Stimulated activated CD8-positive, alpha-beta memory T cell treated with anti-CD3 and anti-CD28 coated beads, Interleukin-12 subunit alpha, Interleukin-12 subunit beta, amount 100 ng/mL, for 1 hour (primary cell): ENCODE data around the gene SLC13A5.

Experiments used
- DNase-seq: peaks from one replicate; pipeline ENCODE4 v3.0.0-alpha.2; 2020; ENCODE audit warnings: low read depth

The SLC13A5 gene

GRCh38 chr17:6638046-6638908 lies 74.9 kb downstream of the SLC13A5 start:
- no peak for DNase-seq

GRCh38 chr17:6637458-6637840 lies 75.7 kb downstream of the SLC13A5 start:
- no peak for DNase-seq

GRCh38 chr17:6636616-6637457 lies 76.3 kb downstream of the SLC13A5 start:
- no peak for DNase-seq

GRCh38 chr17:6636105-6636504 lies 77.1 kb downstream of the SLC13A5 start:
- DNase-seq: no peak
